ENCODE measurements around the gene PER1.

The PER1 gene

DNA sequence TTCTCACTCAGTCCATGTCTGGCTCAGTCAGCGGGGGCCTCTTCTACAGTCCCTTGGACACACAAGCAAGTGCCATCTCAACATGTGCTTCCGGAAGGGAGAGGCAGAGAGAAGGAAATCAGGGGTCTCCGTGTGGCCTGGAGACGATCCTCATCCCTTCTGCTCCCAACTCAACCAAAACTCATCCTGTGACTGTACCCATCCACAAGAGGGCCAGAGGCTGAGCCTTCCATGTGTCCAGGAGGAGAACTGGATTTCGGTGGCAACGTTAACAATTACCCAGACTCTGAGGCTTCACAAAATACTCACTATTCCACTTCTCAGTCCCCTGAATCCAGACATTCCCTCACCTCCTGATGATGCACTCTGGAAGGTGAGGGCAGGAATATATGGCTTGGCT is 56.8 kb downstream of the PER1 start:
- no peak for DNase-seq (ENCODE audit: low read depth in 4 of 4, low spot score in 1 of 4)

DNA sequence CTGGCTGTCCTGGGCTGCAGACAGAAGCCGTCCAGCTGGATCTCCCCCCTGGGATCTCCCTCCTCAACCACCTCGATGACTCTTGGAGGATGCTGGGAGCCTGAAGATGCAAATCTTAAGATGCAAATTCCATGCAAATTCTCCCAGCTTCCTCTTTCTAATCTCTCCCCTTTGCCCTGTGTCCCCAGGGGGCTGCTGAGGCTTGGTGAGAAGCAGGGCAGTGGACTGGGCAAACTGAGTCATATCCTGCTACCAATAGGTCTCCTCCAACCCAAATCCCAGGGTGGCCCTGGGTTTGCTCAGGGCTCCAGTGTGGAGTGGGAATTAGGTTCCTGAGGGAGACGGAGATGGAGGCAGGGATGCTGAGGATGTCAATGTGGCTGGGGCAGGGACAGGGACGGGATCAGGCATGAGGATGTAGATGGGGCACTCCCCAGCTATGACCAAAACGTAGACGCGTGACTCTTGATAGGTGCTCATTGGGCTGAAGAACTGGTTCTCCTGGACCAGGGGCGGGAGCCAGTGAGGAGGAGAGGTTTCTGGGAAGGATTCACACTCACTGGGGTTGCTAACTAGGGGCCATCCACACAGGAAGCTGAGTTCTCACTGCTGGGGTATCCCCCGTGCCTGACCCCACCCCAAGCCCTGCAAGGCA is 61.0 kb downstream of the PER1 start:
- no peak for DNase-seq (ENCODE audit: low read depth in 4 of 4, low spot score in 1 of 4)
